NCI-H1930 (cell line): ENCODE results near the gene ASCC2.
"Not testable (repeated sequence)": the region's sequence is repeated elsewhere in the genome, so short reads cannot be mapped to it uniquely, and the experiment has no call there.

ENCODE experiments used
- DNase-seq, 2 experiments: peaks; one replicate each; lab custom pipeline; 2025; lab: John Stamatoyannopoulos, UW

ASCC2 gene

GRCh38 chr22:29784451-29785361 is 53.4 kb downstream of the ASCC2 start:
- DNase-seq, result no peak

DNA sequence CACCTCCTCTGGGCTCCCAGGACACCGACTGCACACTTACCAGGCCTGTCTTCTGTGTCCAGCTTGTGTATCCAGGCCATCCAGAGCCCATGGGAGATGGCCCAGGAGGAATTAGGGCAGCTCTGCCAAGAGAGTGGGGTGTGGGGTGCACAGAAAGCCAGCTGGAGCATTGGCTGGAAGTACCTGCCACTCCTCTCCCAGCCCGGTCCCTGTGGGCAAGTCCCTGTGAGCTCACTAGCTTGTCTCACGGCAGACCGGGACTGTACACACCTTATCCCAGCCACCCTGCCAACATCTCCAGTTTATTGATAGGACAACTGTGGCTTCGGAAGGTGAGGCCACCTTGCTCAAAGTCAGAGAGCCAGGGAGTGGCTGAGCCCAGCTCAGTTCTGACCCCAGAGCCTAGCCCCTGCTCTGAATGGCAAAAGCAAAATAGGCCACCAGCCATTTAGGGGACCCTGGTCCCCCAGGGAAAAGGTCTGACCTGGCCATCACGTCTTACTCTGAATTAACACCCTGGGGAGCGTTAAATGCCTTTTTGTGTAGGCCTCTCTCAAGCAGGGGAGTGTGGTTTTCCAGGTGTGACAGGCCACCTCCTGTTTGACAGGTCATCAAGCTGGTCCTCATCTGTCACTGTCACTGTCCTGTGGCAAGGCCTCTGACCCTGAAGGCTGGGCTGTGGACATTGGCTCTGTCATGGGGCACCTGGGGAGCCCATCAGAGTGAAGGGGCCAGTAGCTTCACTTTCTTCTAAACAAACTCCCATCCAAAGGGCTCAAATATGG is 55.8 kb downstream of the ASCC2 start:
- no peak for DNase-seq

DNA sequence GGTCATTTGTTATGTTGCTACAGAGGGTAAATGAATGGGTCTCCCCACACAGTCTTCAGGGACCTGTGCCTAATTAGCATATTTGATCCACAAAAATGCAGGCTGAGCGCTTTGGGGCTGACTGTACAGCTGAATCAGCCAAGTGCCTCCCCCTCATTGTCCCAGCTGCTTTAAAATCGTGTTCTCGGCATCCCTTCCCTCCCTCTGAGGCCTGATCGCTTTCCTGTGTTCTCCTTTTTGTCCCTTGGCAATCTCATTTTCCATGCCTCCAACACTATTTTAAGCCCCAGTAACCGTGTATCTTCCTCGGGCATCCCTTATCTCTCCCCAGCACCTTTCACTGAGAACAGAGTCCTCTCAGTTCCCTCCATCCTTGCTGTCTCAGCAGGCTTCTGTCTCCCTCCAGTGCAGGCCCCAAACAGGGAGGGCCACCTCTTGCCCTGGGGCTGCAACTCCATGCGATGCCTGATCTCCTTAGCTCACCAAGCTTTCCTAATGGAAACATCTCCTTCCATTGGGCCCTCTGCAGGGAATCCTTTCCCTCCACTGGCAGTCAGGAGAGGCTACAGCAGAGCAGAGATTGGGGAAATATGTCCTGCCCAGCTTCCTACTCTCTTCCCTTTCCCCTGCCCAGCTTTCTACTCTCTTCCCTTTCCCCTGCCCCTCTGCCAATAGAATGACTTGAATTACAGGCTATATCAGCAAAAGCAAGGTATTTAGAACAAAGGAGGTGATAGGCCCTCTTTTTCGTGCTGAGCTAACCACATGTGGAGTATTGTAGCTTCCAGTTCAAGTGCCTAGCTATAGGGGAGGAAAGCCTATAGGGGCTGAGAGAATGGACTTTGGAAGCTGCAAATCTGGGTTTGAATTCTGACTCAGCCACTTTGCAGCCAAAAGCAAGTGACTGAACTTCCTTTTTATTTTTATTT is 57.1 kb downstream of the ASCC2 start:
- DNase-seq, result no peak

DNA sequence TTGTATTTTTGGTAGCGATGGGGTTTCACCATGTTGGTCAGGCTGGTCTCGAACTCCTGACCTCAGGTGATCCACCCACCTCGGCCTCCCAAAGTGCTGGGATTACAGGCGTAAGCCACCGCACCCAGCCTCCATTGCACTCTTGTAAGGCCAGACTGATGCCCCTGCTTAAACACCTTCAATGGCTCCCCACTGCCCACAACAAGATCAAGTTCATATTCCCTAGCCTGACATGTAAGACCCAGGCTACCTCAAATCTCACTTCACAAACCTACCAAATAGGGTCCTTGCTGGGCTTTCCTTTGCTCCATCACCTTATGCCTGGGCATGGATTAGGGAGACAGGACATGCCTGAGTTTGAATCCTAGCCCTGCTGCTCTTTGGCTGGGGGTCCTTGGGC is 57.9 kb downstream of the ASCC2 start:
- no peak for DNase-seq

DNA sequence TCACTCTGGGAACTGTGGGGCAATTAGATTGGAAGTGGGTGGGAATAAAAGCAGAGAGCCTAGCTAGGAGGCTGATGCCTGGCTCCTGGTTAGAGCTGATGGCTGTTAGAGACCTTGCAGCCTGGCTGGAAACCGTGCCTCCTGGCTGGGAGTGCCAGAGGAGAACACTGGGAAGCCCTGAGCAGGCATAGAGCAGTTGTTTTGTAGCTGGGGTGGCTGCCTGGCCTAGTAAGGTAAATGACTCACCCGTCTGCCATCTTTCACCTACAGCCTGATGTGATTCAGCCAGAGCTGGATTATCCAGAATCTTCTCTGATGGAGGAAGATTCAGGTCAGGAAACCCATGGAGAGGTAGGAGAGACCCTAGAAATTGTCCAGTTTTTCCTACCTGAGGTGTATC is 64.8 kb downstream of the ASCC2 start:
- DNase-seq, result no peak

- DNase-seq, result no peak
These were observed 65.9 kb downstream of the ASCC2 start for GRCh38 chr22:29772170-29772641.

DNA sequence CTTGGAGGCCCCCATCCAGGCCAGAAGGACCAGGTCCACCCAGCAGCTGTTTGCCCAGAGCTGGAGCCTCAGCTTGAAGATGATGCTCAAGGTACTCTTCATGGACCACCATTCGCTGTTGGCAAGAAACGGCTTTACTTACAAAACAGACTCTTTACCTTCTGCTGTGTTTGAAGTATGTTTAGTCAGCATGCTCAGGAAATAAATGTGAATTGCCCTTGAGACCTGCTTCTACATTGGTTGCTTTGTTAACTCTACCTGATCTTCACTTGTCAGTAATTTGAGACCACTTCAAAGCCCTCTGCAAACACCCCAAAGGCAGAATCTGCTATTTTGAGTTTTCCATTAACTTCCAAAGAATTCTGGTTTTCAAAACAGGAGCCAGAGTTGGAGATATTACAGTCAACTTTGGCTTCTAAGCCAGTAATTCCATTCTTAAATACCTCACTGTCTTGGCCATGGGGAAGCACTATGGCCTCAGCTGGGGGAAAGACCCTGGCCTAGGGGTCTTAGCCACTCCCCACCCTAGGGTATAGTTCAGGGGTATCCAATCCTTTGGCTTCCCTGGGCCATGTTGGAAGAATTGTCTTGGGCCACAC is 68.3 kb downstream of the ASCC2 start:
- DNase-seq, result no peak

DNA sequence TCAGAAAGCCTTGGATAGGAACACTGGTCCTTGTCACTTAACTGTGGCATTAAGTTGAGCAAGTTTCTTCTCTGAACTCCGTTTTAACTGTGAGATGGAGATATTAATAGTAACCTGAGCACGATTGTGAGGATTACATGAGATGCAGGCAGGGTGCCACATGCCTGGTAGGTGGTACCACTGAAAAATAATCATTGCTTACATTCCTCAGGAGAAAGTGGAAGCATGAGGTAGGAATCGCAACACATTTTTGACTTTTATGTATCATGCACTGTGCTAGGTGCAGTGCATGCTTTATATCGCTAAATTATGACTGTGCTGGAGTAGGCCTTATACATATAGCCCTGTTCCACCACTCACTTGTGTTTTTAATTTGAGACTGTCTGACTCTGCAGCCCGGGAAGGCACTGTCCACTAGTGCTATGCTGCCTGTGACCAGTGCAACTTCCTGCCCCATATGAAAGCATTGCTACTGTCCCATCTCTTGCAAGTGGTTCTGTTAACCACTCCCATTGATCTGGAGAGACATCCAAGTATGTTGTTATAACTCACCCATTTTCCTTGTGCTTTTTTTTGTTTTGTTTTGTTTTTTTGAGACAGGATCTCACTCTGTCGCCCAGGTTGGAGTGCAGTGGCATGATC is 69.9 kb downstream of the ASCC2 start:
- DNase-seq, result no peak

DNA sequence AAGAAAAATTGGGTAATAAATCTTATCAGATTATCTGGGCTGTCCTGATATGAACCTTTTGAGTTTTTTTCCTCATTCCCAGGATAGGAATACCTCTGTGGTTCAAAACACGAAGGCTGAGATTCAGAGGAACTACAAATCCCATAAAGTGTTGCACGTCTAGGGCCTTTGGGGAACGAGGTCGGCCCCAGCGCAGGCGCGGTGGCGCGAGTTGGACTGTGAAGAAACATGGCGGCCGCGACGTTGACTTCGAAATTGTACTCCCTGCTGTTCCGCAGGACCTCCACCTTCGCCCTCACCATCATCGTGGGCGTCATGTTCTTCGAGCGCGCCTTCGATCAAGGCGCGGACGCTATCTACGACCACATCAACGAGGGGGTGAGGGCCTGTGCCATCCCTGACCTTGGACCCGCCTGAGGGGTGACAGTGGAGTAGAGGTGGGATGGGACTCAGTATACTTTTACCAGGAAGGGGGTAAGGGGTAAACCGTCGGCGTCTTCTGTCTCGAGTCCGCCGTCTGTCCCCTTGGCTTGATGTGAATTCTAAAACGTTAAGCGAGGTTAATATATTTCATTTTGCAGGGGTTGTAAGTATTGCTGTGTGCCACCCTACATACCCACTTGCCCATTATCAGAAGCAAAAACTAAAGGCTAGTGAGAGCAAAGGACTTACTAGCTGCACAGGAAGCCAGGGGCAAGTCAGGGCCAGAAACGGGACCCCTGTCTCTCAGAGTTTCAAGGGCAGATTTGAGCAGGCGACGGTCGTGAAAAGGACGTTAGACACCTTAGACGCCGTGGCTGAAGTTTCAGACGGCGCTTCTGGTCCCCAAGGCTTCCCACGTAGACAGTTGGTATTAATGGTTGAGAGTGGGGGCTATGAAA is 70.7 kb downstream of the ASCC2 start, which contains the start of gene UQCR10:
Gene UQCR10, plus strand, starts transcription at position 199 of the 881 bp plus-strand sequence. Its CDS starts 30 bp downstream, at position 229.
- peak; percentile 86 to 93 for DNase-seq

DNA sequence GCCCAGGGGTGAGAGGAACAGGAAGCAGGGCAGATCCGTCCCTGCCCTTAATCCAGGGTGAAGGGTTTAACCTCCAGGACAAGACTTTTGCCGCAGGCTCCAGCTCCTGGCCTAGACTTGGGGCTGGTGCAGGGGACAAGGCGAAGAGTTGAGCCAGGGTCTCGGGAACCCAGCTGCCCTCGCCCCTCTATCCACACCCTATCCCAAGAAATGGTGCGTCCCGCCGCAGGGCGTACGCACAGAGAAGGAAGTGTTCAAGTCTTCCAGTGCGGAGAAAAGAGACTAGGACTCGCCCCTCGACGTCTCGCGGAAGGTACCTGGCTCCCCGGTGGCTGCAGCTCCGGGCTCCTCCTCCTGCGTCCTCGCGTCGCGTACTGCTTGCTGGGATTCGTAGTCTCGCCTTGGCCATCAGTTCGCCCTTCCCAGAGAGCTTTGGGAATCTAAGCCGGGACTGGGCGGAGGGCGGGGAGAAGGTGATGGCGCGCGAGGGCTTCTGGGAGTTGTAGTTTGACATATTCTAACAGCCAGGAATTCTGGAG is 71.4 kb downstream of the ASCC2 start, which contains the start of gene ZMAT5:
Gene ZMAT5, minus strand, starts transcription at position 376 of the 539 bp plus-strand sequence. CDS start 18,463 bp downstream, outside the sequence.
- peak; percentile 93 to 95 for DNase-seq

GRCh38 chr22:29765905-29766631 is 72.0 kb downstream of the ASCC2 start:
- DNase-seq, result no peak

DNA sequence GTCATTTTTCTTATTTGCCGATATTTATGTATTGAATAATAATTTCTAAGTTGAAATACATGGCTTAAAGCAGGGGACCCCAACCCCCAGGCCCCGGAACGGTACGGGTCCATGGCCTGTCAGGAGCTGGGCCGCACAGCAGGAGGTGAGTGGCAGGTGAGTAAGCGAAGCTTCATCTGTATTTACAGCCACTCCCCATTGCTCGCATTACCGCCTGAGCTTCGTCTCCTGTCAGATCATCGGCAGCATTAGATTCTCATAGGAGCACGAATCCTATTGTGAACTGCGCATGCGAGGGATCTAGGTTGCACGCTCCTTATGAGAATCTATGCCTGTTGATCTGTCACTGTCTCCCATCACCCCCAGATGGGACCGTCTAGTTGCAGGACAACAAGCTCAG is 75.8 kb downstream of the ASCC2 start:
- DNase-seq, result peak; percentile 56 to 63

- DNase-seq, result no peak
These were observed 79.1 kb downstream of the ASCC2 start for GRCh38 chr22:29758959-29759358.

DNA sequence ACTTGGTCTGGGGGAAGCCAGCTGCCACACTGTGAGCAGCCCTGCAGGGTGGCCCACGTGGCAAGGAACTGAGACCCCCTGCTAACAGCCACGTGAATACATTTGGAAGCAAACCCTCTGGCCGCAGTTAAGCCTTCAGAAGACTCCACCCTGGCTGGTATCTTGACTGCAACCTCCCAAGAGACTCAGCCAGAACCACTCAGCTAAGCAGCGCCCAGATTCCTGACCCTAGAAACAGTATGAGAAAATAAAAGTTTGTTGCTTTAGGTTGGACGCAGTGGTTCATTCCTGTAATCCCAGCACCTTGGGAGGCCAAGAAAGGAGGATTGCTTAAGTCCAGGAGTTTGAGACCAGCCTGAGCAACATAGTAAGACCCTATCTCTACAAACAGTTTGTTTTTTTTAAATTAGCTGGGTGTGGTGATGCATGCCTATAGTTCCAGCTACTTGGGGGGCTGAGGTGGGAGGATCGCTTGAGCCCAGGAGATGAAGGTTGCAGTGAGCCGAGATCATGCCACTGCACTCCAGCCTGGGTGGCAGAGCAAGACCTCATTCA is 79.9 kb downstream of the ASCC2 start:
- no peak for DNase-seq

DNA sequence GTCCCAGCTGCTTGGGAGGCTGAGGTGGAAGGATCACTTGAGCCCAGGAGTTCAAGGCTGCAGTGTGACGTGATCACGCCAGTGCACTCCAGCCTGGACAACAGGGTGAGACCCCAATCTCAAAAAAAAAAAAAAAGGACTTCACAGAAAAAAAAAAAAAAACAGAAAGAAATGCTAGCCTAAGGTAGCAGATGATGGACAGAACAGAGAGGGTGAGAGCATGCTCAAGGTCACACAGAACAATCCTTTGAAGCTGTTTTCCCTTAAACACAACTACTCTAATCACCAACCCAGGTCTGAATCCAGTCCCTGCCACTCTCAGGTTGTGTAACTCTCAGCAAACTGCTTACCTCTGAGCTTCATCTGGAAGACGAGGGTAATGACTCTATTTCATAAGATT is 81.0 kb downstream of the ASCC2 start:
- DNase-seq, result no peak

DNA sequence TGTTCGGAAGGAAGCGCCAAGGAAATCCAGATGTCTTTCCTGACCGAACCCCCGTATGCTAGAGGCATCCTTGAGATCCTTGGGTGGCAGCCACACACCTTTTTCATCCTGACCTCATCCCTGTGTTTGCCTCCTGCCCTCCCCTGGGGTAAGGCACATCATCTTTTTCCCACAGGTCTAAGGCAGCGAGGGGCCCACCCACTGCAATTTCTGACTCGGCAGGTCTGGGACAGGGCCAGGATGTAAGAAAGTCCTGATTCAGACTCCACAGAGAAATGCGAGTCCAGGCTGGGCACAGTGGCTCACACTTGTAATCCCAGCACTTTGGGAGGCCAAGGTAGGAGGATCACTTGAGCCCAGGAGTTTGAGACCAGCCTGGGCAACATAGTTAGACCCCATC is 81.7 kb downstream of the ASCC2 start:
- no peak for DNase-seq

DNA sequence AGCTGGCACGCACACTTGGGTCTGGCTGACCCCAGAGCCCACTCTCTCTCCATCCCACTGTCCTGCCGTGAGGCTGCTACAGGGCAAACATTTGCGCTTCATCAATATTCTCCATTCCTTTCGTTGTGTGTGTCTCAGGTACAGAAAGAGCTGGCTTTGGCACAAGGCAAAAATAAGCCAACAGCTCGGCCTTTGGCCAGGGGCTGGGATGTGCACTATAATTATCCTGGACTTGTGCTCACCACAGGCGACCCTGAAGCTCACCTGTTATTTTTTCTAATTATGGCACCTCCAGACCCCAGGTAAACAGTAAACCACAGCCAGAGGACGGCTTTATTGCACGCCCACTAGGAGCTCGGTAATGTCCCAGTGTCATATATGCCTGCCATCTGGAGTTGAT is 82.2 kb downstream of the ASCC2 start:
- no peak for DNase-seq

- DNase-seq, result not testable (repeated sequence)
These were observed 83.2 kb downstream of the ASCC2 start for GRCh38 chr22:29754658-29755395.
